ENCODE data around the gene DHRS3.

DNA sequence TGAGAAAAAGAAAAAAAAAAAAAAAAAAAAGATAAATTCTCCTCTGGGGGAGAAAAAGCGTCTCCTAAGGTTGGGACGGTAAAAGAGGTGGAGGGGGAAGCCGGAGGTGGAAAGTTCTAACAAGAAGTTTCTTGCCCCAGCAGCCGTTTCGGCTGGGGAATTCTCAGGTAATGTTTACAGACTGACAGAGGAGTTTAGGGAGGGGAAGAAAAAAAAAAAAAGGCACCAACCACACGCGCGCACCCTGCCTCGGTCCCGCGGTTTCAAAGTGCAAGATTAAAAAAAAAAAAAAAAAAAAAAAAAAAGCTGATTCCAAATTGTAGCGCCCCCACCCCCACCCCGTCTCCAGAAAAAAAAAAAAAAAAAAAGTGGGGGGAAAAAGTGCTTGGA is 504 bp downstream of the DHRS3 start:
- TF ChIP-seq, protein P1, sequence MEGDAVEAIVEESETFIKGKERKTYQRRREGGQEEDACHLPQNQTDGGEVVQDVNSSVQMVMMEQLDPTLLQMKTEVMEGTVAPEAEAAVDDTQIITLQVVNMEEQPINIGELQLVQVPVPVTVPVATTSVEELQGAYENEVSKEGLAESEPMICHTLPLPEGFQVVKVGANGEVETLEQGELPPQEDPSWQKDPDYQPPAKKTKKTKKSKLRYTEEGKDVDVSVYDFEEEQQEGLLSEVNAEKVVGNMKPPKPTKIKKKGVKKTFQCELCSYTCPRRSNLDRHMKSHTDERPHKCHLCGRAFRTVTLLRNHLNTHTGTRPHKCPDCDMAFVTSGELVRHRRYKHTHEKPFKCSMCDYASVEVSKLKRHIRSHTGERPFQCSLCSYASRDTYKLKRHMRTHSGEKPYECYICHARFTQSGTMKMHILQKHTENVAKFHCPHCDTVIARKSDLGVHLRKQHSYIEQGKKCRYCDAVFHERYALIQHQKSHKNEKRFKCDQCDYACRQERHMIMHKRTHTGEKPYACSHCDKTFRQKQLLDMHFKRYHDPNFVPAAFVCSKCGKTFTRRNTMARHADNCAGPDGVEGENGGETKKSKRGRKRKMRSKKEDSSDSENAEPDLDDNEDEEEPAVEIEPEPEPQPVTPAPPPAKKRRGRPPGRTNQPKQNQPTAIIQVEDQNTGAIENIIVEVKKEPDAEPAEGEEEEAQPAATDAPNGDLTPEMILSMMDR (conservative IDR thresholded peaks at IDR 0.05 in 1 of 2, IDR thresholded peaks at IDR 0.05 in 1 of 2; ENCODE audit: extremely low read depth in 1 of 2, insufficient read depth in 1 of 2, low read depth in 1 of 2, low read length in 2 of 2): no peak
- no peak for TF ChIP-seq EZH2 (IDR thresholded peaks at IDR 0.05; ENCODE audit: borderline replicate concordance, low read length)
